Lung (tissue), 12 donors: ENCODE measurements around the gene THRB. TPM values are rescaled to one million over a fixed set of nuclear protein-coding genes. Genes with fewer than 3 reads are reported as not detected.

ENCODE experiments used
- ATAC-seq: fragments of 200-7000 bp; cut with Tn5 transposase; one replicate; pipeline ENCODE4 v1.9.1; 2020; ENCODE audit warnings: moderate number of reproducible peaks; ENCODE audit not compliant: insufficient read depth, low FRiP score
- DNase-seq, 3 donors: peaks; one replicate each; pipeline ENCODE4 v3.0.0-alpha.2; 2013 to 2017
- H3K27ac ChIP-seq, 2 donors: one replicate each; pipeline ENCODE4 v1.5.1; 2013; ENCODE audit warnings: mild to moderate bottlenecking in 2 of 2, moderate library complexity in 2 of 2, control low read depth in 1 of 2, inconsistent platforms in 1 of 2, low read depth in 1 of 2, low read length in 1 of 2
- H3K27me3 ChIP-seq, 3 donors: one replicate each; pipeline ENCODE4 v1.5.1; 2013; ENCODE audit warnings: low read length in 2 of 3; ENCODE audit not compliant: control insufficient read depth in 3 of 3, insufficient read depth in 3 of 3
- H3K36me3 ChIP-seq, 4 donors: one replicate each; pipeline ENCODE4 v1.5.1; 2013; ENCODE audit warnings: low read length in 4 of 4, mild to moderate bottlenecking in 1 of 4, moderate library complexity in 1 of 4; ENCODE audit not compliant: control insufficient read depth in 4 of 4, insufficient read depth in 4 of 4
- H3K4me1 ChIP-seq, 5 donors: one replicate each; pipeline ENCODE4 v1.5.1; 2013; ENCODE audit warnings: low read length in 5 of 5, mild to moderate bottlenecking in 2 of 5, moderate library complexity in 1 of 5; ENCODE audit not compliant: control insufficient read depth in 5 of 5, insufficient read depth in 5 of 5
- H3K4me3 ChIP-seq: one replicate; pipeline ENCODE4 v1.5.1; 2013; ENCODE audit warnings: mild to moderate bottlenecking, control low read depth, moderate library complexity
- H3K9ac ChIP-seq, 2 donors: one replicate each; pipeline ENCODE4 v1.5.1; 2013; ENCODE audit warnings: low read length in 2 of 2, control low read depth in 1 of 2; ENCODE audit not compliant: insufficient read depth in 1 of 2
- H3K9me3 ChIP-seq, 4 donors: one replicate each; pipeline ENCODE4 v1.5.1; 2013; ENCODE audit warnings: low read length in 3 of 4, mild to moderate bottlenecking in 1 of 4, moderate library complexity in 1 of 4; ENCODE audit not compliant: control insufficient read depth in 4 of 4, insufficient read depth in 3 of 4
- WGBS, 2 donors: extraction: QIAGEN DNeasy Blood & Tissue Kit; methylation state at CpG; one replicate each; pipeline ENCODE4 v1.1.7; 2013; 5-methylcytosine and 5-hydroxymethylcytosine counted together
- polyA plus RNA-seq, 2 donors: library from polyadenylated mRNA; stranded (reverse); fragments of 200-250 nt; gene quantifications; one replicate each; pipeline ENCODE4 v1.2.1, GENCODE V29; 2013
- total RNA-seq, 2 donors: library from RNA; depleted of rRNA in 1 of 2; stranded (reverse); fragments of >200 nt in 1 of 2; gene quantifications; one replicate each; pipeline ENCODE4 v1.2.1, GENCODE V29; 2014 to 2021
- TF ChIP-seq, protein P1 (sequence below): IDR thresholded peaks from 2 replicates; pipeline ENCODE4 v1.5.1; 2012; ENCODE audit warnings: mild to moderate bottlenecking; ENCODE audit errors: control extremely low read depth, extremely low read depth
- donor health status: control.
- donor health status: control.
- donor health status: Bipolar disorder and iron deficiency.
- donor health status: healthy.
- donor health status: DM: yes; HTN: yes; CAD: no.

The THRB gene
- total and polyA plus RNA-seq, 4 donors, result 2.1 to 23.5 (median 6.1) TPM

DNA sequence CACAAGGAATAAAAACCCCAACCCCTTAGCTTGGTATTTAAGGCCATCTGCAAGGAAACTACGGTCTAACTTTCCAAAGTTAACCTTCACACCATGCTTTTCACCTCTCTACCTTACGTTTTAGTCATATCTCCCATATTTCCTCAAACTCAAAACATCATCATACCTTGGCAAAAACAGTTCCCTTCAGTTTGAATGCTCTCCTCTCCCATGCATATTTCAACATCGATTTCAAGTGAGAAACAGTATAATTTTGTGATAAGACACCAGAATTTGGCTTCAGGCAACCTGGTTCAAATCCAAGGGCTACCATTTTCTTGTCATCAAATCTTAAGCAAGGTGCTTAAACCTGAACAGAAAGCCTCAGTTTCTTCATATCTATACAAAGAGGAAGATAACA lies 108.2 kb downstream of the THRB start:
- DNase-seq (no peak), ATAC-seq (no peak)
- 80 to 85% methylated on average over 3 of the region's 3 CpGs for WGBS, 2 donors
- no peaks in the 10 kb centered on the region for H3K36me3 ChIP-seq
- H3K4me3 ChIP-seq, result no peak overlapping the region
- TF ChIP-seq, protein P1, sequence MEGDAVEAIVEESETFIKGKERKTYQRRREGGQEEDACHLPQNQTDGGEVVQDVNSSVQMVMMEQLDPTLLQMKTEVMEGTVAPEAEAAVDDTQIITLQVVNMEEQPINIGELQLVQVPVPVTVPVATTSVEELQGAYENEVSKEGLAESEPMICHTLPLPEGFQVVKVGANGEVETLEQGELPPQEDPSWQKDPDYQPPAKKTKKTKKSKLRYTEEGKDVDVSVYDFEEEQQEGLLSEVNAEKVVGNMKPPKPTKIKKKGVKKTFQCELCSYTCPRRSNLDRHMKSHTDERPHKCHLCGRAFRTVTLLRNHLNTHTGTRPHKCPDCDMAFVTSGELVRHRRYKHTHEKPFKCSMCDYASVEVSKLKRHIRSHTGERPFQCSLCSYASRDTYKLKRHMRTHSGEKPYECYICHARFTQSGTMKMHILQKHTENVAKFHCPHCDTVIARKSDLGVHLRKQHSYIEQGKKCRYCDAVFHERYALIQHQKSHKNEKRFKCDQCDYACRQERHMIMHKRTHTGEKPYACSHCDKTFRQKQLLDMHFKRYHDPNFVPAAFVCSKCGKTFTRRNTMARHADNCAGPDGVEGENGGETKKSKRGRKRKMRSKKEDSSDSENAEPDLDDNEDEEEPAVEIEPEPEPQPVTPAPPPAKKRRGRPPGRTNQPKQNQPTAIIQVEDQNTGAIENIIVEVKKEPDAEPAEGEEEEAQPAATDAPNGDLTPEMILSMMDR, result no peak
- no peaks in the 10 kb centered on the region for H3K9me3 ChIP-seq
- no peak overlapping the region for H3K9ac ChIP-seq
- H3K27me3 ChIP-seq, result no peaks in the 10 kb centered on the region
- H3K4me1 ChIP-seq, result peaks cover 1 to 27% (median 16%) of the 10 kb centered on the region in 5 donors
- H3K27ac ChIP-seq, result no peak overlapping the region

GRCh38 chr3:24385012-24385615 lies 109.5 kb downstream of the THRB start:
- no peak for ATAC-seq
- whole genome bisulfite sequencing, 2 donors, result 76 to 93% methylated on average over 2 of the region's 2 CpGs

GRCh38 chr3:24382647-24383046 lies 112.0 kb downstream of the THRB start:
- H3K36me3 ChIP-seq, result no peaks in the 10 kb centered on the region
- H3K27me3 ChIP-seq, result no peaks in the 10 kb centered on the region
- H3K27ac ChIP-seq, result peak overlapping the region in 1 of 2 donors; percentile 11
- DNase-seq (no peak), ATAC-seq (no peak)
- H3K4me1 ChIP-seq, result peaks cover 0 to 24% (median 0%) of the 10 kb centered on the region in 5 donors
- no peaks in the 10 kb centered on the region for H3K9me3 ChIP-seq
- TF ChIP-seq, protein P1, result no peak
- H3K9ac ChIP-seq, result no peak overlapping the region
- WGBS, 2 donors, result 95 to 98% methylated on average over 2 of the region's 2 CpGs
- H3K4me3 ChIP-seq, result no peak overlapping the region

More at GRCh38 chr3:24385012-24385615, 109.5 kb downstream of the THRB start:
- DNase-seq, result peak in 1 of 3 donors; percentile 51
- Histone ChIP-seq H3K27ac (no peak overlapping the region), H3K9ac (no peak overlapping the region), H3K9me3 (no peaks in the 10 kb centered on the region), H3K4me3 (no peak overlapping the region), H3K27me3 (no peaks in the 10 kb centered on the region), H3K36me3 (no peaks in the 10 kb centered on the region), H3K4me1 (peaks cover 1 to 25% (median 11%) of the 10 kb centered on the region in 5 donors)
- TF ChIP-seq, protein P1, result no peak

DNA sequence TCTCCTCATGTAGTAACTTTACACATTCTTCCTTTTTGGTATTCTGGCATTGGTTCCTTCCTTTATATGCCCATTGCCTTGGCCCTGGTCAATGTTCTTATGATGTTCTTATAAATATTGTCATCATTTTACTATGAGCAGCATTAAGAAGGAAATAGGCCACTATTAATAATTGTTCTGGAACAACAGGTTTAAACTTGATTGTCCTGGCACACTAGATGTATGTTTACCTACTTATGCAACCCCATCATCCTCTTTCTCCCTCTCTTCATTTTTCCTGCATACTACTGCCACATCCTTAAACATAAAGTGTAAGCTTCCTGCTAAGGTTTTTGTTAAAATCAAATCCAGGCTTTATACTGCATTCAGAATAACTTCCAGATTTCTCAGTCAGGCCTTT lies 114.7 kb downstream of the THRB start:
- H3K9ac ChIP-seq, result no peak overlapping the region
- peaks cover 0 to 21% (median 3%) of the 10 kb centered on the region in 5 donors for H3K4me1 ChIP-seq
- no peaks in the 10 kb centered on the region for H3K36me3 ChIP-seq
- DNase-seq (no peak), ATAC-seq (no peak)
- no peaks in the 10 kb centered on the region for H3K27me3 ChIP-seq
- no peak overlapping the region for H3K4me3 ChIP-seq
- H3K9me3 ChIP-seq, result no peaks in the 10 kb centered on the region
- H3K27ac ChIP-seq, result no peak overlapping the region
- TF ChIP-seq, protein P1, result no peak
